A673 (cell line): ENCODE results near the gene CLVS2.

Experiments used
- CTCF ChIP-seq: fragments of 300-800, 200-600 bp; sonication (generic); conservative IDR thresholded peaks from 2 replicates; pipeline ENCODE4 v1.5.1; 2017; ENCODE audit warnings: low read depth, mild to moderate bottlenecking, antibody characterized with exemption, low read length, moderate library complexity, mixed read lengths
- EZH2 ChIP-seq: fragments of 200-600 bp; sonication (generic); IDR thresholded peaks from 2 replicates; pipeline ENCODE4 v1.6.1; 2017; ENCODE audit warnings: borderline replicate concordance, low read depth, mild to moderate bottlenecking, mixed read lengths, antibody characterized with exemption, low read length; ENCODE audit not compliant: poor library complexity, severe bottlenecking

- TF ChIP-seq CTCF = no peak
- no peak for TF ChIP-seq EZH2
Measured at GRCh38 chr6:123044341-123044860, 48.4 kb downstream of the CLVS2 start.
